IMR-90 (cell line): ENCODE measurements around the gene PCDH19. TPM values are rescaled to one million over a fixed set of nuclear protein-coding genes. Genes with fewer than 3 reads are reported as not detected.

ENCODE experiments used
- ATAC-seq: fragments of 200-7000 bp; cut with Tn5 transposase; 2 replicates; pipeline ENCODE4 v1.9.1; 2020; ENCODE audit warnings: low read depth, mild to moderate bottlenecking, moderate library complexity
- BruUV-seq: library from RNA; stranded (reverse); fragments of 400-500 nt; replicated peaks from 2 replicates; lab custom pipeline; 2021; lab: Mats Ljungman, UMichigan
- CTCF ChIA-PET: fragments of 300-600 bp; formaldehyde crosslinking; extraction: SDS; loops from one replicate; lab custom pipeline; 2021; ENCODE audit warnings: antibody characterized with exemption; lab: Yijun Ruan, JAX
- POLR2A ChIA-PET: fragments of 300-600 bp; sonication (Branson Sonifier 250); formaldehyde crosslinking; loops from one replicate; lab custom pipeline; 2022; ENCODE audit warnings: antibody characterized with exemption; ENCODE audit not compliant: unreplicated experiment; lab: Charles Lee
- DNase-seq: peaks from one replicate; pipeline ENCODE4 v3.0.0; 2013
- H2AFZ ChIP-seq: replicated peaks from 2 replicates; pipeline ENCODE3; 2013; ENCODE audit warnings: low read length, mild to moderate bottlenecking; ENCODE audit not compliant: poor library complexity
- H2AK5ac ChIP-seq: 2 replicates; pipeline ENCODE4 v1.6.1; 2013; ENCODE audit warnings: low read depth, low read length, inconsistent platforms
- H2AK9ac ChIP-seq: replicated peaks from 2 replicates; pipeline ENCODE3; 2013; ENCODE audit warnings: mild to moderate bottlenecking, low read depth, low read length, moderate library complexity; ENCODE audit not compliant: poor library complexity
- H2BK120ac ChIP-seq: 2 replicates; pipeline ENCODE4 v1.6.1; 2013; ENCODE audit warnings: low read depth, low read length, inconsistent platforms
- H2BK15ac ChIP-seq: 3 replicates; pipeline ENCODE4 v1.6.1; 2013; ENCODE audit warnings: low read depth, low read length, inconsistent platforms
- H2BK20ac ChIP-seq: 2 replicates; pipeline ENCODE4 v1.6.1; 2013; ENCODE audit warnings: low read depth, mild to moderate bottlenecking, inconsistent platforms, low read length, moderate library complexity
- H2BK5ac ChIP-seq: 2 replicates; pipeline ENCODE4 v1.6.1; 2013; ENCODE audit warnings: mild to moderate bottlenecking, low read depth, low read length, inconsistent platforms; ENCODE audit not compliant: poor library complexity, severe bottlenecking
- H3K14ac ChIP-seq: replicated peaks from 2 replicates; pipeline ENCODE4 v1.6.1; 2013; ENCODE audit warnings: low read depth, low read length, inconsistent platforms
- H3K18ac ChIP-seq: 2 replicates; pipeline ENCODE4 v1.6.1; 2013; ENCODE audit warnings: low read depth, low read length, control low read depth
- H3K23ac ChIP-seq: 2 replicates; pipeline ENCODE4 v1.6.1; 2013; ENCODE audit warnings: low read depth, low read length, inconsistent platforms
- H3K27ac ChIP-seq: 2 replicates; pipeline ENCODE4 v1.5.1; 2013; ENCODE audit warnings: mild to moderate bottlenecking, control low read depth, low read length; ENCODE audit not compliant: insufficient read depth
- H3K27me3 ChIP-seq: 2 replicates; pipeline ENCODE4 v1.6.1; 2013; ENCODE audit warnings: low read length; ENCODE audit not compliant: control insufficient read depth, insufficient read depth
- H3K36me3 ChIP-seq: 2 replicates; pipeline ENCODE4 v1.6.1; 2013; ENCODE audit warnings: low read length, mixed read lengths; ENCODE audit not compliant: control insufficient read depth, insufficient read depth
- H3K4ac ChIP-seq: 2 replicates; pipeline ENCODE4 v1.6.1; 2013; ENCODE audit warnings: low read depth, low read length, inconsistent platforms
- H3K4me1 ChIP-seq: 2 replicates; pipeline ENCODE4 v1.6.1; 2013; ENCODE audit warnings: low read length, mixed read lengths; ENCODE audit not compliant: control insufficient read depth, insufficient read depth
- H3K4me2 ChIP-seq: 2 replicates; pipeline ENCODE4 v1.6.1; 2013; ENCODE audit warnings: low read depth, mild to moderate bottlenecking, control low read depth, low read length, moderate library complexity
- H3K4me3 ChIP-seq: 2 replicates; pipeline ENCODE4 v1.5.1; 2013; ENCODE audit warnings: low read depth, mild to moderate bottlenecking, control low read depth, low read length, moderate library complexity; ENCODE audit not compliant: insufficient read depth
- H3K56ac ChIP-seq: 2 replicates; pipeline ENCODE4 v1.6.1; 2013; ENCODE audit warnings: low read length, inconsistent platforms; ENCODE audit not compliant: insufficient read depth; ENCODE audit errors: extremely low read depth
- H3K79me1 ChIP-seq, 2 experiments: 2 replicates each; pipeline ENCODE4 v1.6.1; 2013; ENCODE audit warnings: low read length in 2 of 2, inconsistent platforms in 1 of 2, low read depth in 1 of 2
- H3K9ac ChIP-seq: 2 replicates; pipeline ENCODE4 v1.6.1; 2013; ENCODE audit warnings: low read depth, low read length, control low read depth
- H3K9me1 ChIP-seq: 2 replicates; pipeline ENCODE4 v1.6.1; 2013; ENCODE audit warnings: low read length, inconsistent platforms; ENCODE audit not compliant: insufficient read depth
- H3K9me3 ChIP-seq: 2 replicates; pipeline ENCODE4 v1.6.1; 2013; ENCODE audit warnings: low read length; ENCODE audit not compliant: control insufficient read depth, insufficient read depth
- H4K20me1 ChIP-seq: 2 replicates; pipeline ENCODE4 v1.6.1; 2013; ENCODE audit warnings: low read length, inconsistent platforms; ENCODE audit not compliant: insufficient read depth
- H4K5ac ChIP-seq: 2 replicates; pipeline ENCODE4 v1.6.1; 2013; ENCODE audit warnings: mild to moderate bottlenecking, low read depth, low read length, control low read depth
- H4K8ac ChIP-seq, 2 experiments: 2 replicates each; pipeline ENCODE4 v1.6.1; 2013; ENCODE audit warnings: low read depth in 2 of 2, low read length in 2 of 2, control low read depth in 1 of 2, inconsistent platforms in 1 of 2
- H4K91ac ChIP-seq: 2 replicates; pipeline ENCODE4 v1.6.1; 2013; ENCODE audit warnings: low read depth, low read length, inconsistent platforms; ENCODE audit not compliant: insufficient read depth
- BHLHE40 ChIP-seq: fragments of 150-350 bp; IDR thresholded peaks from 2 replicates; pipeline ENCODE4 v1.6.1; 2016; ENCODE audit warnings: mild to moderate bottlenecking, low read depth, low read length
- CEBPB ChIP-seq: IDR thresholded peaks from 2 replicates; pipeline ENCODE4 v1.6.1; 2012; ENCODE audit warnings: low read depth, low read length, improper control_type of control experiment
- ELK1 ChIP-seq: fragments of 150-350 bp; IDR thresholded peaks from 2 replicates; pipeline ENCODE4 v1.6.1; 2016; ENCODE audit warnings: low read depth, mild to moderate bottlenecking, low read length, moderate library complexity, borderline replicate concordance
- FOS ChIP-seq: fragments of 150-350 bp; IDR thresholded peaks from 2 replicates; pipeline ENCODE4 v1.6.1; 2016; ENCODE audit warnings: low read depth, low read length
- MAFK ChIP-seq: IDR thresholded peaks from 2 replicates; pipeline ENCODE4 v1.6.1; 2012; ENCODE audit warnings: low read depth, low read length, improper control_type of control experiment
- MAZ ChIP-seq: IDR thresholded peaks from 2 replicates; pipeline ENCODE4 v1.6.1; 2012; ENCODE audit warnings: low read depth, mild to moderate bottlenecking, low read length, improper control_type of control experiment, moderate library complexity, borderline replicate concordance
- NFE2L2 ChIP-seq: fragments of 150-350 bp; IDR thresholded peaks from 2 replicates; pipeline ENCODE4 v1.6.1; 2016; ENCODE audit warnings: low read depth, mild to moderate bottlenecking, low read length
- POLR2A ChIP-seq: IDR thresholded peaks from 2 replicates; pipeline ENCODE4 v1.6.1; 2012; ENCODE audit warnings: mild to moderate bottlenecking, low read depth, low read length
- RCOR1 ChIP-seq: IDR thresholded peaks from 2 replicates; pipeline ENCODE4 v1.6.1; 2012; ENCODE audit warnings: mild to moderate bottlenecking, low read length, improper control_type of control experiment; ENCODE audit not compliant: insufficient replicate concordance
- RFX5 ChIP-seq: IDR thresholded peaks from 2 replicates; pipeline ENCODE4 v1.8.0; 2012; ENCODE audit warnings: low read depth, mild to moderate bottlenecking, low read length, moderate library complexity
- WGBS, 2 experiments: methylation state at CpG; one replicate each; pipeline versions ENCODE4 v1.1.5 to v1.1.7; 2013; ENCODE audit warnings: missing lambda C conversion rate in 2 of 2; ENCODE audit not compliant: insufficient read length in 1 of 2; ENCODE audit errors: extremely low coverage in 2 of 2; 5-methylcytosine and 5-hydroxymethylcytosine counted together
- dilution Hi-C: fragments of 300-500 bp; cut with HindIII; formaldehyde crosslinking; loops from one replicate; pipeline ENCODE4 v1.14.3; 2018; ENCODE audit warnings: low sequenced_read_pairs; ENCODE audit not compliant: unreplicated experiment
- in situ Hi-C: fragments of 300-500 bp; cut with MboI; formaldehyde crosslinking; loops from 3 replicates; pipeline ENCODE4 v1.14.3; 2019; ENCODE audit warnings: low sequenced_read_pairs, inconsistent platforms, mixed read lengths
- intact Hi-C: fragments of 100-400 bp; cut with micrococcal nuclease; formaldehyde crosslinking; loops from 2 replicates; pipeline ENCODE4 v1.10.0; 2022
- polyA plus RNA-seq, 3 experiments: library from polyadenylated mRNA; depleted of rRNA; stranded (reverse); fragments of >200 nt; gene quantifications; 2 replicates each; pipeline ENCODE4 v1.2.3, GENCODE V29; 2012; ENCODE audit warnings: low replicate concordance in 1 of 3
- total RNA-seq: library from RNA; depleted of rRNA; stranded (reverse); fragments of >200 nt; gene quantifications from 2 replicates; pipeline ENCODE4 v1.2.3, GENCODE V29; 2012
- TF ChIP-seq, protein P1 (sequence below): conservative IDR thresholded peaks from 2 replicates; pipeline ENCODE4 v1.5.1; 2012; ENCODE audit warnings: mild to moderate bottlenecking, low read depth, low read length, improper control_type of control experiment
- TF ChIP-seq, protein P2 (sequence below): fragments of 150-350 bp; IDR thresholded peaks from 2 replicates; pipeline ENCODE4 v1.6.1; 2017; ENCODE audit warnings: mild to moderate bottlenecking, antibody characterized with exemption, low read length, low read depth

The PCDH19 gene
- total and polyA plus RNA-seq, 2 of the 4 experiments (the other 2 are of a cell fraction), result not detected

GRCh38 chrX:100424012-100424411 is 13.9 kb upstream of the PCDH19 start:
- no peaks in the 10 kb centered on the region for H3K4me1 ChIP-seq
- H4K20me1 ChIP-seq, result no peaks in the 10 kb centered on the region
- BruUV-seq, result no TSS peak
- ChIA-PET POLR2A (no interaction called here), CTCF (interaction anchor here (0.8 kb wide), 1 partner anchor 17 kb away, joined by 3 read pairs; no protein-coding TSS in a partner anchor)
- no peak overlapping the region for H2BK120ac ChIP-seq
- intact Hi-C loops (no loop called here), dilution Hi-C loops (no loop called here), in situ Hi-C loops (no loop called here)
- no peak overlapping the region for H3K23ac ChIP-seq
- no peak overlapping the region for H3K4ac ChIP-seq
- DNase-seq, result no peak
- no peak overlapping the region for H2BK20ac ChIP-seq
- TF ChIP-seq, protein P1, sequence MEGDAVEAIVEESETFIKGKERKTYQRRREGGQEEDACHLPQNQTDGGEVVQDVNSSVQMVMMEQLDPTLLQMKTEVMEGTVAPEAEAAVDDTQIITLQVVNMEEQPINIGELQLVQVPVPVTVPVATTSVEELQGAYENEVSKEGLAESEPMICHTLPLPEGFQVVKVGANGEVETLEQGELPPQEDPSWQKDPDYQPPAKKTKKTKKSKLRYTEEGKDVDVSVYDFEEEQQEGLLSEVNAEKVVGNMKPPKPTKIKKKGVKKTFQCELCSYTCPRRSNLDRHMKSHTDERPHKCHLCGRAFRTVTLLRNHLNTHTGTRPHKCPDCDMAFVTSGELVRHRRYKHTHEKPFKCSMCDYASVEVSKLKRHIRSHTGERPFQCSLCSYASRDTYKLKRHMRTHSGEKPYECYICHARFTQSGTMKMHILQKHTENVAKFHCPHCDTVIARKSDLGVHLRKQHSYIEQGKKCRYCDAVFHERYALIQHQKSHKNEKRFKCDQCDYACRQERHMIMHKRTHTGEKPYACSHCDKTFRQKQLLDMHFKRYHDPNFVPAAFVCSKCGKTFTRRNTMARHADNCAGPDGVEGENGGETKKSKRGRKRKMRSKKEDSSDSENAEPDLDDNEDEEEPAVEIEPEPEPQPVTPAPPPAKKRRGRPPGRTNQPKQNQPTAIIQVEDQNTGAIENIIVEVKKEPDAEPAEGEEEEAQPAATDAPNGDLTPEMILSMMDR, result no peak
- no peak for TF ChIP-seq RCOR1
- TF ChIP-seq, protein P2, sequence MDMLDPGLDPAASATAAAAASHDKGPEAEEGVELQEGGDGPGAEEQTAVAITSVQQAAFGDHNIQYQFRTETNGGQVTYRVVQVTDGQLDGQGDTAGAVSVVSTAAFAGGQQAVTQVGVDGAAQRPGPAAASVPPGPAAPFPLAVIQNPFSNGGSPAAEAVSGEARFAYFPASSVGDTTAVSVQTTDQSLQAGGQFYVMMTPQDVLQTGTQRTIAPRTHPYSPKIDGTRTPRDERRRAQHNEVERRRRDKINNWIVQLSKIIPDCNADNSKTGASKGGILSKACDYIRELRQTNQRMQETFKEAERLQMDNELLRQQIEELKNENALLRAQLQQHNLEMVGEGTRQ, result no peak
- TF ChIP-seq POLR2A, result no peak
- no peak for TF ChIP-seq FOS
- no peak for TF ChIP-seq ELK1
- no peak for TF ChIP-seq BHLHE40
- no peak for TF ChIP-seq MAFK
- TF ChIP-seq NFE2L2, result no peak
- TF ChIP-seq CEBPB, result no peak
- TF ChIP-seq MAZ, result no peak
- TF ChIP-seq RFX5, result no peak
- H3K27me3 ChIP-seq, result no peaks in the 10 kb centered on the region; the same call in 1 of the 2 replicates
- H2AFZ ChIP-seq, result no peak overlapping the region
- H4K8ac ChIP-seq, result no peak overlapping the region
- H3K79me1 ChIP-seq, result no peaks in the 10 kb centered on the region
- no peak overlapping the region for H3K14ac ChIP-seq
- no peak overlapping the region for H4K5ac ChIP-seq
- no peaks in the 10 kb centered on the region for H3K9me3 ChIP-seq
- no peak overlapping the region for H3K56ac ChIP-seq
- no peak overlapping the region for H2BK5ac ChIP-seq
- no peak overlapping the region for H3K18ac ChIP-seq
- H2AK5ac ChIP-seq, result no peak overlapping the region
- H3K4me3 ChIP-seq, result no peak overlapping the region
- no CpG with 5 or more reads among the region's 4 CpGs for WGBS, 2 experiments
- no peak overlapping the region for H3K4me2 ChIP-seq
- no peaks in the 10 kb centered on the region for H3K36me3 ChIP-seq
- ATAC-seq, result no peak
- H2BK15ac ChIP-seq, result no peak overlapping the region
- H2AK9ac ChIP-seq, result no peak overlapping the region
- H4K91ac ChIP-seq, result no peak overlapping the region
- no peak overlapping the region for H3K27ac ChIP-seq
- H3K9ac ChIP-seq, result no peak overlapping the region
- no peaks in the 10 kb centered on the region for H3K9me1 ChIP-seq
